ENCODE measurements around the gene MVB12B.

DNA sequence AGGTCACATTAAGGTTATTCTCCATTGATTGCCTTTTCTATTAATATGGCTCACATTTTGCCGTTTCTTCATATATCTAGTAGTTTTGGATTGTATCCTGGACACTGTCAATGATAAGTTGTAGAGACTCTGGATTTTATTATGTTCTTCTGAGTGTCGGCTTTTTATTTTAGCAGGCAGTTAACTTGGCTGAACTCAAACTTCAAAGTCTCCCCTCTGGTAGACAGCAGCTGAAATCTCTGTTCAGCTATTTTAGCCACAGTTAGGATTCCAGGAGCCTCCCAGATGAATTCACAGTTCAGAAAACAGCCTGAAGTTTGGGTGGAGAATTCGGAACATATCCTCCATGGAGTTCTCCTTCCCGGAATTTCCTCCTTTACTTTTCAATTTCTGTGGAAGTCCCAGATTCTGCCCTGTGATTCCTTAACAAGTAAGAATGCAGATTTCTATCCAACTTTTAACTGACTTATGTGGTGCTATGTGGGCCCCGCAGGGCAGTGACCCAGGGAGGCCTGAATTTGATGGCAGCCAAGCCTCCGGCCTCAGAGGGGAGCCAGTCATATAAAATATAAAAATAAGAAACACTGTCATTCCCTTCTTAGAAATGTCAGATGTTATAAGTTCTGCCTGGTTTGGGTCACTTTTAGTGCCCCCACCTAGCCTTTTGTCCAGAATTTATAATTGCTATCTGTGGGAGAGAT, 39.3 kb upstream of the MVB12B start:
- TF ChIP-seq, protein P1, sequence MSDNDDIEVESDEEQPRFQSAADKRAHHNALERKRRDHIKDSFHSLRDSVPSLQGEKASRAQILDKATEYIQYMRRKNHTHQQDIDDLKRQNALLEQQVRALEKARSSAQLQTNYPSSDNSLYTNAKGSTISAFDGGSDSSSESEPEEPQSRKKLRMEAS (IDR thresholded peaks at IDR 0.05), result no peak
- TF ChIP-seq NFIC (IDR thresholded peaks at IDR 0.05) (no peak), TAF1 (IDR thresholded peaks at IDR 0.05; ENCODE audit: low read depth) (no peak), YY1 (IDR thresholded peaks at IDR 0.05; ENCODE audit: low read depth) (no peak), CEBPB (IDR thresholded peaks at IDR 0.05) (no peak), RAD21 (IDR thresholded peaks at IDR 0.05; ENCODE audit: low read depth) (no peak), CREB1 (IDR thresholded peaks at IDR 0.05; ENCODE audit: low read depth) (no peak), TEAD4 (IDR thresholded peaks at IDR 0.05) (no peak), EP300 (IDR thresholded peaks at IDR 0.05; ENCODE audit: borderline replicate concordance) (no peak)
- TF ChIP-seq, protein P2, sequence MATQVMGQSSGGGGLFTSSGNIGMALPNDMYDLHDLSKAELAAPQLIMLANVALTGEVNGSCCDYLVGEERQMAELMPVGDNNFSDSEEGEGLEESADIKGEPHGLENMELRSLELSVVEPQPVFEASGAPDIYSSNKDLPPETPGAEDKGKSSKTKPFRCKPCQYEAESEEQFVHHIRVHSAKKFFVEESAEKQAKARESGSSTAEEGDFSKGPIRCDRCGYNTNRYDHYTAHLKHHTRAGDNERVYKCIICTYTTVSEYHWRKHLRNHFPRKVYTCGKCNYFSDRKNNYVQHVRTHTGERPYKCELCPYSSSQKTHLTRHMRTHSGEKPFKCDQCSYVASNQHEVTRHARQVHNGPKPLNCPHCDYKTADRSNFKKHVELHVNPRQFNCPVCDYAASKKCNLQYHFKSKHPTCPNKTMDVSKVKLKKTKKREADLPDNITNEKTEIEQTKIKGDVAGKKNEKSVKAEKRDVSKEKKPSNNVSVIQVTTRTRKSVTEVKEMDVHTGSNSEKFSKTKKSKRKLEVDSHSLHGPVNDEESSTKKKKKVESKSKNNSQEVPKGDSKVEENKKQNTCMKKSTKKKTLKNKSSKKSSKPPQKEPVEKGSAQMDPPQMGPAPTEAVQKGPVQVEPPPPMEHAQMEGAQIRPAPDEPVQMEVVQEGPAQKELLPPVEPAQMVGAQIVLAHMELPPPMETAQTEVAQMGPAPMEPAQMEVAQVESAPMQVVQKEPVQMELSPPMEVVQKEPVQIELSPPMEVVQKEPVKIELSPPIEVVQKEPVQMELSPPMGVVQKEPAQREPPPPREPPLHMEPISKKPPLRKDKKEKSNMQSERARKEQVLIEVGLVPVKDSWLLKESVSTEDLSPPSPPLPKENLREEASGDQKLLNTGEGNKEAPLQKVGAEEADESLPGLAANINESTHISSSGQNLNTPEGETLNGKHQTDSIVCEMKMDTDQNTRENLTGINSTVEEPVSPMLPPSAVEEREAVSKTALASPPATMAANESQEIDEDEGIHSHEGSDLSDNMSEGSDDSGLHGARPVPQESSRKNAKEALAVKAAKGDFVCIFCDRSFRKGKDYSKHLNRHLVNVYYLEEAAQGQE (IDR thresholded peaks at IDR 0.05; ENCODE audit: low read depth), result no peak

All from Ishikawa (cell line).